Measurements from ENCODE around the gene ACAD11.

The ACAD11 gene

DNA sequence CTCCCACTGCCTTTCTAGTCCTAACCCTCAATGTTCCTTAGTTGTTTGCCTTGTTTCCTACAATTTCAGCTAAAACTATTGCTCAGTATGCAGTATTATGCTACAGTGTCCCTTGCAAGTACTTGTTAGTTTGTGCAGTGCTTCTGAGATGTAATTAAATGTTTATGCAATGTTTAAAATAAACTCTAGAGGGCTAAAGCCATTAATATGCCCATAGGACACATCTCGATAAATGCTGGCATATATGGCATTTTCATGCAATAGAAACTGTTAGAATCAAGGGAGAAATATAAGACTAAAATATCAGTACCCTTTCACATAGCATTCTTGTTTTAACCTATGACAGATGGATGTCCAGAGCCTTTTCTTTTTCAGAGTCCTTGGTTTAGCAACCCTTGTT lies 122.3 kb downstream of the ACAD11 start:
- Mint-ChIP-seq H3K27me3 (ENCODE audit: low read depth, poor library complexity) (no peaks in the 10 kb centered on the region), H3K9me3 (no peaks in the 10 kb centered on the region), H3K4me1 (no peaks in the 10 kb centered on the region), H3K27ac (no peak overlapping the region), H3K4me3 (no peak overlapping the region), H3K36me3 (ENCODE audit: low read depth) (peaks cover 37% of the 10 kb centered on the region)
- DNase-seq, result no peak
- TF ChIP-seq, protein P1, sequence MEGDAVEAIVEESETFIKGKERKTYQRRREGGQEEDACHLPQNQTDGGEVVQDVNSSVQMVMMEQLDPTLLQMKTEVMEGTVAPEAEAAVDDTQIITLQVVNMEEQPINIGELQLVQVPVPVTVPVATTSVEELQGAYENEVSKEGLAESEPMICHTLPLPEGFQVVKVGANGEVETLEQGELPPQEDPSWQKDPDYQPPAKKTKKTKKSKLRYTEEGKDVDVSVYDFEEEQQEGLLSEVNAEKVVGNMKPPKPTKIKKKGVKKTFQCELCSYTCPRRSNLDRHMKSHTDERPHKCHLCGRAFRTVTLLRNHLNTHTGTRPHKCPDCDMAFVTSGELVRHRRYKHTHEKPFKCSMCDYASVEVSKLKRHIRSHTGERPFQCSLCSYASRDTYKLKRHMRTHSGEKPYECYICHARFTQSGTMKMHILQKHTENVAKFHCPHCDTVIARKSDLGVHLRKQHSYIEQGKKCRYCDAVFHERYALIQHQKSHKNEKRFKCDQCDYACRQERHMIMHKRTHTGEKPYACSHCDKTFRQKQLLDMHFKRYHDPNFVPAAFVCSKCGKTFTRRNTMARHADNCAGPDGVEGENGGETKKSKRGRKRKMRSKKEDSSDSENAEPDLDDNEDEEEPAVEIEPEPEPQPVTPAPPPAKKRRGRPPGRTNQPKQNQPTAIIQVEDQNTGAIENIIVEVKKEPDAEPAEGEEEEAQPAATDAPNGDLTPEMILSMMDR (IDR thresholded peaks at IDR 0.05), result peak; percentile 15

DNA sequence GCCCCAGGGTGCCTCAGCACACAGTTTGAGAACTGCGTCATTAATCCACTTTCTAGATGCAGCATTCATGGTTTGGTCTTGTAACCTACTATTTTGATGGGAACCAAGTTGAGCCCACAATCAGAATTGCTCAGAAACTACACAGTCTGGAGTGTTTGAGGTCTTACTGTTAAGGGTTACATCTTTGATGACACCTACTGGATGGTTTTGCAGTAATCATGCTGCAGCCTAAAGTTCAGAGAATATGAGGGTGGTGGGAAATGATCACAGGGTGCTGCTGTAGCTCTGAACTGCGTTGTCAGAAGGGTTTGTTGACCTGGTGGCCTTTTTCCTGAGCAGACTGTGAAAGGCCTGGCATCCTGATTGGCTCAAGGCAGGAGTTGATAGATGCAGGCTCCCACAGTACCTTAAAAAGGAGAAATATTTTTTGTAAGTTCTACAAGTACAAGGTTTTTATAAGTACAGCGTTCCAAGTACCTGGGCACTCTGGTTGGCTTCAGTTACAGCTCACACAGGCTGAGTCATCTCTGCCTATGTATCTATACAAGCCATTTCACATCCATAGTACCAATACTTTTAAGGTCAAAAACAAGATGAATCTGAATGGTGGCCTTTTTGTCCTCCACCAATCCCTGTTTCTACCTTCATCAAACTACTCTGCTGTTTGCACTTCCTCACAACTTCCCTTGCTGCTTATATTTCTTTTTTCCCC lies 123.0 kb downstream of the ACAD11 start:
- Mint-ChIP-seq H3K36me3 (ENCODE audit: low read depth) (peaks cover 44% of the 10 kb centered on the region), H3K27ac (no peak overlapping the region), H3K4me3 (no peak overlapping the region), H3K4me1 (no peaks in the 10 kb centered on the region), H3K27me3 (ENCODE audit: low read depth, poor library complexity) (no peaks in the 10 kb centered on the region), H3K9me3 (no peaks in the 10 kb centered on the region)
- TF ChIP-seq, protein P1 (IDR thresholded peaks at IDR 0.05), result no peak
- DNase-seq, result no peak

DNA sequence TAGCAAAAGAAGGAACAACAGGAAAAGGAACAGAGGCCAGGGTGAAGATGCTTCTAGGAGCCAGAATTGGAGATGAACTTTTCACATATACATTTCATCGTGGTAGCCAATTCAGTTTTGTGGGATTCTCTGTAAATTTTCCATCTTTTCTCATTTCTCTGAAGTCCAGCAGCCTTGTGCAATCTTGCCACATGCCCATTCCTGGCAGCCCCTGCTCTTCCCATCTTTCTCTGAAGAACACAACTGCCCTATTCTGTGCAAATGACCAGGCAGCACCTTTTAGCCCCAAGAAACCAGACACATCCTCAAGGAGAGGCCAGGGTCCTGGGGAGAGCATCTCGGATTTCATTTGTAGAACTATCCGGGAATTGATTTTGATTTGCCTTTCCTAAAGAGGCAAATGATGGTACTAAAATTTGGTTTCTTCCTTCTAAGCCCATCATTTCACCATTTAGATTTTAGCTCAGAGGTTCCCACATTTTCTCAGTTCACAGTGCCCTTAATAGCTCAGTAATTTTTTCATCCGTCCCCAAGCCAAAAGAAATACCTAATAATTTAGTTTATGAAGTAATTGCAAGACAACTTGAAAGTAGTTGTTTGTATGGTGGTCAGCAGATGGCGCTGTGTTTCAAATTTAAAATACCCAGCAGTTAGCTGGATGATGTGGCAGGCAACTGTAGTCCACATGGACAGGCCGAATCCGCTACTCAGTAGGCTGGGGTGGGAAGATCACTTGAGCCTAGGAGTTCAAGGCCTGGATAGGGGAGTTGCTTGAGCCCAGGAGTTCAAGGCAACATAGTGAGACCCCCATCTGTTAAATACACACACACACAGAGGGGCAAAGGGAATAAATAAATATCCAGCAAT lies 123.8 kb downstream of the ACAD11 start:
- H3K27me3 Mint-ChIP-seq (ENCODE audit: low read depth, poor library complexity), result no peaks in the 10 kb centered on the region
- peak overlapping the region; percentile 54 for H3K27ac Mint-ChIP-seq
- TF ChIP-seq, protein P1 (IDR thresholded peaks at IDR 0.05), result peak; percentile 59
- no peaks in the 10 kb centered on the region for H3K9me3 Mint-ChIP-seq
- peak; percentile 63 for DNase-seq
- H3K4me1 Mint-ChIP-seq, result no peaks in the 10 kb centered on the region
- H3K4me3 Mint-ChIP-seq, result no peak overlapping the region
- H3K36me3 Mint-ChIP-seq (ENCODE audit: low read depth), result peaks cover 52% of the 10 kb centered on the region

DNA sequence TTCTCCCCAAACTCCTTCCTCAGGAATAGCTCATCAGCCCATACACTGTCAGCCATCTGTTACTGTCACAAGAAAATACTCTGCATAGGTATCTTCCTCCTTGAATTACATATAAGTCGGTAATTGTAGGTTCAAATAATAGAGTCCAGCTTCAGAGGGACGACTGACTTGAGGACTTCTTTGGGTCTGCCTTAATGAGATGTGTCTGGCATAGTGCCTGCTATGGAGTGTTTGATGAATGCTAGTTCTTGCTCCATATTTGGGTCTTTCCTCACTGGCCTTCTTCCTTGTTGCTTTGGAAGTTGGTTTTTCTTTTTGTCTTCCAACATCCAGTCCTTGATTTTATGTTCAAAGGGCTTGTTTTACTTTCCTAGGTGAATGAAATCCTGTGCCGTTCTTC lies 129.0 kb downstream of the ACAD11 start:
- no peaks in the 10 kb centered on the region for H3K4me1 Mint-ChIP-seq
- no peaks in the 10 kb centered on the region for H3K9me3 Mint-ChIP-seq
- no peak for DNase-seq
- peaks cover 74% of the 10 kb centered on the region for H3K36me3 Mint-ChIP-seq (ENCODE audit: low read depth)
- no peaks in the 10 kb centered on the region for H3K27me3 Mint-ChIP-seq (ENCODE audit: low read depth, poor library complexity)
- no peak overlapping the region for H3K4me3 Mint-ChIP-seq
- TF ChIP-seq, protein P1 (IDR thresholded peaks at IDR 0.05), result no peak
- no peak overlapping the region for H3K27ac Mint-ChIP-seq

DNA sequence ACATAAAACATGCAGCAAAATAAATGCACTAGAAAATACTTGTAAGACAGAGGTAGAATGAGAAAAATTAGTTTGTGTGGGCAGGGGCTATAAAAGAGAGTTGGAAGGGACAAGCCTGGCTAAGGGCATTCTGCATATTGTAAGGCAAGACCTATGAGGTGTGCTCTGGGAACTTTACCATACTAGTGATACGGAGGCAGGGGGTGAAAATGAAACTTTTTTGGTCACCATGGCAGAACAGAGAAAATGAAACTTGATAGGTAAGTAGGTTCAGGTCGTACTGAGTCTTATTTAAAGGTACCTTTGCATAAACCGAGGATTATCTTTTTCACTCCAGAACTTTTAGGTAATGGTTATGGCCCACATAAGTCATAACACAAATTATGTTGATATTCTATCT lies 137.3 kb downstream of the ACAD11 start:
- TF ChIP-seq, protein P1 (IDR thresholded peaks at IDR 0.05), result no peak
- no peaks in the 10 kb centered on the region for H3K27me3 Mint-ChIP-seq (ENCODE audit: low read depth, poor library complexity)
- H3K27ac Mint-ChIP-seq, result no peak overlapping the region
- no peak overlapping the region for H3K4me3 Mint-ChIP-seq
- no peaks in the 10 kb centered on the region for H3K4me1 Mint-ChIP-seq
- H3K9me3 Mint-ChIP-seq, result no peaks in the 10 kb centered on the region
- no peak for DNase-seq
- H3K36me3 Mint-ChIP-seq (ENCODE audit: low read depth), result peaks cover 75% of the 10 kb centered on the region

Measured in nephron progenitor cell (in vitro differentiated cells).